Measurements from ENCODE around the gene FOXJ3.

Gene FOXJ3

DNA sequence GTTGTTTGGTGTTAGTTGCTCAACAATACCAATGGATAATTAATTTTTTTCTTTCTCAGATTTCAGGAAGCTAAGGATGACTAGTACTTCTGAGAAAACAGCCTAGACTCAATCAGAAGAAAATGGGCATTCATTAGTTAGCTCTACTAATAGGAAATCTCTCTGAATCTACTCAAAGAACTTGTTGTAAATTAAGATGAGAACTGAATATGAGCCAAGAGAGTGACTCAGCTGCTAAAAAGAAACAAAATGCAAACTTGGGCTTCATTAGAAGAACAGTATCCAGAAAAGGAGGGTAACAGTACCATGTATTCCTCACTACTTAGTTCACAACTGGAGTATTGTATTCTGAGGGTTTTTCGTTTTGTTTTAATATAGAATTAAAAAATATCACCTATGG, 12.5 kb downstream of the FOXJ3 start:
- TF ChIP-seq, protein P1, sequence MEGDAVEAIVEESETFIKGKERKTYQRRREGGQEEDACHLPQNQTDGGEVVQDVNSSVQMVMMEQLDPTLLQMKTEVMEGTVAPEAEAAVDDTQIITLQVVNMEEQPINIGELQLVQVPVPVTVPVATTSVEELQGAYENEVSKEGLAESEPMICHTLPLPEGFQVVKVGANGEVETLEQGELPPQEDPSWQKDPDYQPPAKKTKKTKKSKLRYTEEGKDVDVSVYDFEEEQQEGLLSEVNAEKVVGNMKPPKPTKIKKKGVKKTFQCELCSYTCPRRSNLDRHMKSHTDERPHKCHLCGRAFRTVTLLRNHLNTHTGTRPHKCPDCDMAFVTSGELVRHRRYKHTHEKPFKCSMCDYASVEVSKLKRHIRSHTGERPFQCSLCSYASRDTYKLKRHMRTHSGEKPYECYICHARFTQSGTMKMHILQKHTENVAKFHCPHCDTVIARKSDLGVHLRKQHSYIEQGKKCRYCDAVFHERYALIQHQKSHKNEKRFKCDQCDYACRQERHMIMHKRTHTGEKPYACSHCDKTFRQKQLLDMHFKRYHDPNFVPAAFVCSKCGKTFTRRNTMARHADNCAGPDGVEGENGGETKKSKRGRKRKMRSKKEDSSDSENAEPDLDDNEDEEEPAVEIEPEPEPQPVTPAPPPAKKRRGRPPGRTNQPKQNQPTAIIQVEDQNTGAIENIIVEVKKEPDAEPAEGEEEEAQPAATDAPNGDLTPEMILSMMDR (IDR thresholded peaks at IDR 0.05; ENCODE audit: low read depth, low read length, poor library complexity, severe bottlenecking) = no peak
- no peak for TF ChIP-seq EZH2phosphoT487 (IDR thresholded peaks at IDR 0.05; ENCODE audit: borderline replicate concordance, low read length)
- Histone ChIP-seq H3K4me3 (ENCODE audit: low read length) (no peak overlapping the region), H3K27ac (ENCODE audit: low read depth, low read length) (no peak overlapping the region)

DNA sequence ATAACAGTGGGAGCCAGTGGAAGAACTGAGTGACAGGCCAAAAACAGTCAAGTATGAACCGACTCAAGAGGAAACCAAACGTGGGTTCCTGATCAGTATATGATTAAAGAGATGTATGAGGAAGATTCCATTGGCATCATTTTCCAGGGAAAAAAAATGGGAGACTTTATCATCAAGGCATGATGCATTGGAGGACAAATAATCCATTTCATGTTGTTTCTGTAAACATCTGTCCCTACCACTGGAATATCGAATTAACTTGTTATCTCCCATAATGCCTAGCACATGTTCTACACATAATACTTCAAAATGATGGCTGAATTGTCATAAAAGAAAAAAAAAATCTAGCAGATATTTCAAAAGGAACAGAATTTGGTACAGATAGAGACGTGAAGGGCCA, 13.3 kb downstream of the FOXJ3 start:
- Histone ChIP-seq H3K9me3 (ENCODE audit: control insufficient read depth, insufficient read depth, low read length) (no peaks in the 10 kb centered on the region), H3K9me2 (replicated peaks; ENCODE audit: control insufficient read depth, low read length) (no peaks in the 10 kb centered on the region), H3K4me1 (ENCODE audit: control insufficient read depth, low read length) (peaks cover 19% of the 10 kb centered on the region), H3K4me2 (ENCODE audit: low read length) (no peak overlapping the region), H3K36me3 (ENCODE audit: control insufficient read depth, low read length) (peaks cover 20% of the 10 kb centered on the region), H3K27ac (ENCODE audit: low read depth, low read length) (no peak overlapping the region), H3F3A (ENCODE audit: control insufficient read depth, insufficient read depth) (no peaks in the 10 kb centered on the region), H3K4me3 (ENCODE audit: low read length) (no peak overlapping the region), H3K27me3 (ENCODE audit: control insufficient read depth, low read length) (no peaks in the 10 kb centered on the region), H4K20me1 (ENCODE audit: control insufficient read depth, insufficient read depth, low read depth, low read length) (peaks cover 20% of the 10 kb centered on the region; the same call in 1 of the 2 replicates), H3K79me2 (ENCODE audit: control insufficient read depth, low read length) (peaks cover 96% of the 10 kb centered on the region)
- no peak for TF ChIP-seq EZH2phosphoT487 (IDR thresholded peaks at IDR 0.05; ENCODE audit: borderline replicate concordance, low read length)
- TF ChIP-seq, protein P1 (IDR thresholded peaks at IDR 0.05; ENCODE audit: low read depth, low read length, poor library complexity, severe bottlenecking) = no peak

More for the DNA sequence above, 12.5 kb downstream of the FOXJ3 start:
- Histone ChIP-seq H3K4me2 (ENCODE audit: low read length) (no peak overlapping the region), H3K27me3 (ENCODE audit: control insufficient read depth, low read length) (no peaks in the 10 kb centered on the region), H3K9me3 (ENCODE audit: control insufficient read depth, insufficient read depth, low read length) (no peaks in the 10 kb centered on the region), H3K4me1 (ENCODE audit: control insufficient read depth, low read length) (peaks cover 19% of the 10 kb centered on the region), H3K36me3 (ENCODE audit: control insufficient read depth, low read length) (peaks cover 20% of the 10 kb centered on the region), H3K79me2 (ENCODE audit: control insufficient read depth, low read length) (peaks cover 96% of the 10 kb centered on the region), H3F3A (ENCODE audit: control insufficient read depth, insufficient read depth) (no peaks in the 10 kb centered on the region), H3K9me2 (replicated peaks; ENCODE audit: control insufficient read depth, low read length) (no peaks in the 10 kb centered on the region), H4K20me1 (ENCODE audit: control insufficient read depth, insufficient read depth, low read depth, low read length) (peaks cover 26% of the 10 kb centered on the region; the same call in 1 of the 2 replicates)

DNA sequence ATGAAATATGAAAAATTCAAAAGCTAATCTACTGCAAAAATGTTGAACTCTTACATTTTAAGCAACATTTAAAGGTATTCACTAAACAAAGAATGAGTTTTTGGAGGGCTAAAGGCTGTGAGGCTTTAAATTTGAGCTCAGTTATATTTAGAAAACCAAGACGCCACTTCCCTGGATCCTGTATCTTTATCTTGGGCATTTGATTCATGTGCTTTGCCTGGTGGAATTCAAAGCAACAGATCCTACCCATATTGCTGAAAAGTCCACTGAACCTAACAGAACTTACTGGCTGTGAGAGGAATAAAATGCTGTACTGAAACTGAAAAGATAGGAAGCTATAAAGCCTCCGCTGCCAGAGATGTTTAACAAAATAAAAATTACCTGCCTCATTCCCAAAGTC, 14.3 kb downstream of the FOXJ3 start:
- no peaks in the 10 kb centered on the region for H3K27me3 ChIP-seq (ENCODE audit: control insufficient read depth, low read length)
- no peak overlapping the region for H3K27ac ChIP-seq (ENCODE audit: low read depth, low read length)
- 0 out of 2 replicates have a peak, but pooled peaks cover 15% of the 10 kb centered on the region for H4K20me1 ChIP-seq (ENCODE audit: control insufficient read depth, insufficient read depth, low read depth, low read length)
- no peaks in the 10 kb centered on the region for H3F3A ChIP-seq (ENCODE audit: control insufficient read depth, insufficient read depth)
- TF ChIP-seq EZH2phosphoT487 (IDR thresholded peaks at IDR 0.05; ENCODE audit: borderline replicate concordance, low read length) = no peak
- TF ChIP-seq, protein P1 (IDR thresholded peaks at IDR 0.05; ENCODE audit: low read depth, low read length, poor library complexity, severe bottlenecking) = no peak
- peaks cover 96% of the 10 kb centered on the region for H3K79me2 ChIP-seq (ENCODE audit: control insufficient read depth, low read length)
- no peaks in the 10 kb centered on the region for H3K9me3 ChIP-seq (ENCODE audit: control insufficient read depth, insufficient read depth, low read length)
- peaks cover 19% of the 10 kb centered on the region for H3K4me1 ChIP-seq (ENCODE audit: control insufficient read depth, low read length)
- H3K4me3 ChIP-seq (ENCODE audit: low read length) = no peak overlapping the region
- no peaks in the 10 kb centered on the region for H3K9me2 ChIP-seq (replicated peaks; ENCODE audit: control insufficient read depth, low read length)
- peak overlapping the region; percentile 7; the same call in 1 of the 2 replicates for H3K4me2 ChIP-seq (ENCODE audit: low read length)
- H3K36me3 ChIP-seq (ENCODE audit: control insufficient read depth, low read length) = peaks cover 20% of the 10 kb centered on the region

Measured in DOHH2 (cell line).